ENCODE data around the gene GLP2R.

Gene GLP2R

GRCh38 chr17:9855036-9855435 lies 29.3 kb downstream of the GLP2R start:
- no peak for DNase-seq (ENCODE audit: low read depth in 2 of 2)

GRCh38 chr17:9859781-9860180 lies 34.1 kb downstream of the GLP2R start:
- DNase-seq (ENCODE audit: low read depth in 2 of 2): no peak

- no peak for DNase-seq (ENCODE audit: low read depth in 2 of 2)
Measured at GRCh38 chr17:9860851-9861250, 35.1 kb downstream of the GLP2R start.

GRCh38 chr17:9862220-9862619 lies 36.5 kb downstream of the GLP2R start:
- no peak for DNase-seq (ENCODE audit: low read depth in 2 of 2)

- no peak for DNase-seq (ENCODE audit: low read depth in 2 of 2)
Measured at GRCh38 chr17:9862949-9863348, 37.2 kb downstream of the GLP2R start.

- no peak for DNase-seq (ENCODE audit: low read depth in 2 of 2)
Measured at GRCh38 chr17:9865586-9865985, 39.9 kb downstream of the GLP2R start.

GRCh38 chr17:9868552-9868951 lies 42.8 kb downstream of the GLP2R start:
- DNase-seq (ENCODE audit: low read depth in 2 of 2): no peak

- no peak for DNase-seq (ENCODE audit: low read depth in 2 of 2)
Measured at GRCh38 chr17:9872852-9873251, 47.1 kb downstream of the GLP2R start.

GRCh38 chr17:9874722-9875121 lies 49.0 kb downstream of the GLP2R start:
- DNase-seq (ENCODE audit: low read depth in 2 of 2): no peak

- no peak for DNase-seq (ENCODE audit: low read depth in 2 of 2)
Measured at GRCh38 chr17:9875441-9875840, 49.7 kb downstream of the GLP2R start.

- no peak for DNase-seq (ENCODE audit: low read depth in 2 of 2)
Measured at GRCh38 chr17:9878356-9878755, 52.6 kb downstream of the GLP2R start.

GRCh38 chr17:9878786-9879525 lies 53.2 kb downstream of the GLP2R start:
- DNase-seq (ENCODE audit: low read depth in 2 of 2): no peak

- no peak for DNase-seq (ENCODE audit: low read depth in 2 of 2)
Measured at GRCh38 chr17:9880582-9880999, 54.9 kb downstream of the GLP2R start.

- DNase-seq (ENCODE audit: low read depth in 2 of 2): no peak
Measured at GRCh38 chr17:9883451-9883850, 57.7 kb downstream of the GLP2R start.

GRCh38 chr17:9886141-9886930 lies 60.6 kb downstream of the GLP2R start:
- DNase-seq (ENCODE audit: low read depth in 2 of 2): no peak

- no peak for DNase-seq (ENCODE audit: low read depth in 2 of 2)
Measured at GRCh38 chr17:9887508-9887907, 61.8 kb downstream of the GLP2R start.

GRCh38 chr17:9890124-9890523 lies 64.4 kb downstream of the GLP2R start:
- no peak for DNase-seq (ENCODE audit: low read depth in 2 of 2)

- peak; percentile 66 to 74 for DNase-seq (ENCODE audit: low read depth in 2 of 2)
Measured at GRCh38 chr17:9893411-9894012, 67.8 kb downstream of the GLP2R start.

GRCh38 chr17:9894231-9894630 lies 68.5 kb downstream of the GLP2R start:
- no peak for DNase-seq (ENCODE audit: low read depth in 2 of 2)

- DNase-seq (ENCODE audit: low read depth in 2 of 2): no peak
Measured at GRCh38 chr17:9895923-9896322, 70.2 kb downstream of the GLP2R start.

GRCh38 chr17:9897372-9897968 lies 71.7 kb downstream of the GLP2R start:
- no peak for DNase-seq (ENCODE audit: low read depth in 2 of 2)

GRCh38 chr17:9898812-9899211 lies 73.1 kb downstream of the GLP2R start:
- no peak for DNase-seq (ENCODE audit: low read depth in 2 of 2)
